ENCODE results near the gene AGA. TPM values are rescaled to one million over a fixed set of nuclear protein-coding genes. Genes with fewer than 3 reads are reported as not detected.

The AGA gene
- polyA plus RNA-seq, 1 of the 3 experiments (the other 2 are of a cell fraction) = 36.8 TPM

DNA sequence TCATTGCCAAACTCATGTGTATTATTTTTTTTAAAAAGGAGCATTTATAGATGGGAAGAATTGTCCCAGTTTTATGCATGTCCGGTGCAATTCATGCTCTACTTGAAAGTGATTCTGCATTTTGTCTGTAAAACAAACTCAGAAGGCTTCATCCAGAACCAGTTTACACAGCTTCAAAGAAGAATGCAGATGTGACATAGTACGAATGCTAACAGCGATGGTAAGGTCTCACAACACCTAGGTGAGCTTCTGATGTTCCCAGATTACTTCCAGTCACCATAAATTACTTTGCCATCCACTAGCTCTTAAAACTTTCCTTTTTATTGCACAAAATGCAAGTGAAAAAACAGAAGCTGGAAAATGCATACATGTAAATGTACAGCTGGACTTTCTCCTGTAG lies 41.5 kb upstream of the AGA start:
- Histone ChIP-seq H3K4me2 (peak overlapping the region; percentile 24; the same call in 1 of the 2 replicates), H3K4me1 (ENCODE audit: control insufficient read depth in 1 of 2, insufficient read depth in 2 of 2, low read depth in 1 of 2, low read length in 1 of 2) (peaks cover 0 to 21% of the 10 kb centered on the region in 2 experiments; a peak in 2 of 4 replicates), H3K79me2 (ENCODE audit: insufficient read depth) (no peaks in the 10 kb centered on the region), H3K9ac (0 out of 2 replicates have a peak overlapping the region, but pooled peaks have one; percentile 33), H3K36me3 (replicated peaks in 1 of 2; ENCODE audit: control insufficient read depth in 1 of 2, insufficient read depth in 2 of 2, low read length in 1 of 2) (no peaks in the 10 kb centered on the region), H4K20me1 (ENCODE audit: insufficient read depth) (no peaks in the 10 kb centered on the region), H3K27me3 (ENCODE audit: insufficient read depth) (no peaks in the 10 kb centered on the region), H3K9me2 (no peaks in the 10 kb centered on the region), H3K4me3 (ENCODE audit: low read depth in 2 of 2, low read length in 1 of 2) (no peak overlapping the region), H3K27ac (ENCODE audit: low read depth in 2 of 2, low read length in 1 of 2) (peak overlapping the region in 1 of 2 experiments; percentile 93; a peak in 2 of 4 replicates), H3F3A (replicated peaks; ENCODE audit: insufficient read depth) (peaks cover 9% of the 10 kb centered on the region), H3K9me3 (no peaks in the 10 kb centered on the region), H2AFZ (ENCODE audit: low read depth) (no peak overlapping the region)
- WGBS (ENCODE audit: low lambda C conversion rate) = 77% methylated on average over 3 of the region's 3 CpGs
- DNase-seq = no peak
- ChIA-PET POLR2A (no interaction called here), CTCF (interaction anchor here (1.0 kb wide), 1 partner anchor 11 kb away, joined by 3 read pairs; no protein-coding TSS in a partner anchor)
- TF ChIP-seq MEF2A (IDR thresholded peaks at IDR 0.05; ENCODE audit: borderline replicate concordance, low read depth) (no peak), FOXJ3 (CRISPR knock-in tag; IDR thresholded peaks at IDR 0.05) (no peak)

DNA sequence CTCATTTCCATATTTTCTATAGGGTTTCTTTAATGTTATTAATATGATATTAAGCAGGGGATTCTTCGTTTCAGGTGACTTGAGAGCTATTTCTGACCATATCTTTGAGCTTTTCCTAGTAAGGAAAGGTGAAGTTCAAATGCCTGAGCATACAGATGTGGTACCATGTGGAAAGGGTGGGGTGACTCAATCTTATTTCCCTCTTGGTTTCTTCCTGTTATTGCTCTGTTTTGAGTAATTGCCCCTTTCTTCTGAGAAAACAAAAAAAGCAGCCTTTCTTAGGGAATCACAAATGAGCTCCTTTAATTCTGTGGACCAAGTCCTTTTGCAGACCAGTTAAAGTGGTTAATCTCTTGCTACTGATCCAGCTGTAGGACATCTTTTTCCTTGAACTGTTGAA lies 41.0 kb upstream of the AGA start:
- Histone ChIP-seq H3K4me3 (ENCODE audit: low read depth in 2 of 2, low read length in 1 of 2) (no peak overlapping the region), H3K9me3 (no peaks in the 10 kb centered on the region), H2AFZ (ENCODE audit: low read depth) (no peak overlapping the region), H3K27me3 (ENCODE audit: insufficient read depth) (no peaks in the 10 kb centered on the region), H3K27ac (ENCODE audit: low read depth in 2 of 2, low read length in 1 of 2) (peak overlapping the region in 1 of 2 experiments; percentile 93; a peak in 2 of 4 replicates), H3K4me2 (no peak overlapping the region), H4K20me1 (ENCODE audit: insufficient read depth) (no peaks in the 10 kb centered on the region), H3K79me2 (ENCODE audit: insufficient read depth) (no peaks in the 10 kb centered on the region), H3K9me2 (no peaks in the 10 kb centered on the region), H3K4me1 (ENCODE audit: control insufficient read depth in 1 of 2, insufficient read depth in 2 of 2, low read depth in 1 of 2, low read length in 1 of 2) (peaks cover 0 to 26% of the 10 kb centered on the region in 2 experiments; a peak in 2 of 4 replicates), H3K36me3 (replicated peaks in 1 of 2; ENCODE audit: control insufficient read depth in 1 of 2, insufficient read depth in 2 of 2, low read length in 1 of 2) (no peaks in the 10 kb centered on the region), H3F3A (replicated peaks; ENCODE audit: insufficient read depth) (peaks cover 9% of the 10 kb centered on the region), H3K9ac (no peak overlapping the region)
- ChIA-PET CTCF (interaction anchor here (1.0 kb wide), 1 partner anchor 11 kb away, joined by 3 read pairs; no protein-coding TSS in a partner anchor), POLR2A (no interaction called here)
- TF ChIP-seq JUND (IDR thresholded peaks at IDR 0.05) = no peak
- no peak for TF ChIP-seq RCOR1 (IDR thresholded peaks at IDR 0.05; ENCODE audit: low read length)
- WGBS (ENCODE audit: low lambda C conversion rate) = 70% methylated on average over 1 of the region's 1 CpG
- DNase-seq = no peak

DNA sequence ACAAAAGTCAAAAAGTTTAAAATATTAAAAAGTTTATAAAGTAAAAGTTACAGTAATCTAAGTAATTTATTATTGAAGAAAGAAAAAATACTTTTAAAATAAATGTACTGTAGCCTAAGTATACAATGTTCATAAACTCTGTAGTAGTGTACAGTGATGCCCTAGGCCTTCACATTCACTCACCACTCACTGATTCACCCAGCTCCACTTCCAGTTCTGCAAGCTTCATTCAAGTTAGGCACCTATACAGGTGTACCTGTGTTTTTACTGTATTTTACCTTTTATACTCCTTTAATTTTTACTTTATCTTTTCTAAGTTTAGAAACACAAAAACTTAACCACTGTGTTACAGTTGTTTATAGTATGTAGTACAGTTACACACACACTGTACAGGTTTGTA lies 40.1 kb upstream of the AGA start:
- H3K27me3 ChIP-seq (ENCODE audit: insufficient read depth) = no peaks in the 10 kb centered on the region
- H3K4me1 ChIP-seq (ENCODE audit: control insufficient read depth in 1 of 2, insufficient read depth in 2 of 2, low read depth in 1 of 2, low read length in 1 of 2) = peaks cover 0 to 27% of the 10 kb centered on the region in 2 experiments; a peak in 2 of 4 replicates
- no peak overlapping the region for H3K27ac ChIP-seq (ENCODE audit: low read depth in 2 of 2, low read length in 1 of 2)
- H3K4me2 ChIP-seq = no peak overlapping the region
- ChIA-PET CTCF (no interaction called here), POLR2A (no interaction called here)
- no peaks in the 10 kb centered on the region for H3K79me2 ChIP-seq (ENCODE audit: insufficient read depth)
- H3F3A ChIP-seq (replicated peaks; ENCODE audit: insufficient read depth) = peaks cover 9% of the 10 kb centered on the region
- H4K20me1 ChIP-seq (ENCODE audit: insufficient read depth) = no peaks in the 10 kb centered on the region
- no peaks in the 10 kb centered on the region for H3K36me3 ChIP-seq (replicated peaks in 1 of 2; ENCODE audit: control insufficient read depth in 1 of 2, insufficient read depth in 2 of 2, low read length in 1 of 2)
- H3K4me3 ChIP-seq (ENCODE audit: low read depth in 2 of 2, low read length in 1 of 2) = no peak overlapping the region
- H2AFZ ChIP-seq (ENCODE audit: low read depth) = no peak overlapping the region
- DNase-seq = no peak
- no peak overlapping the region for H3K9ac ChIP-seq
- H3K9me2 ChIP-seq = no peaks in the 10 kb centered on the region
- no peaks in the 10 kb centered on the region for H3K9me3 ChIP-seq
- TF ChIP-seq, protein P1, sequence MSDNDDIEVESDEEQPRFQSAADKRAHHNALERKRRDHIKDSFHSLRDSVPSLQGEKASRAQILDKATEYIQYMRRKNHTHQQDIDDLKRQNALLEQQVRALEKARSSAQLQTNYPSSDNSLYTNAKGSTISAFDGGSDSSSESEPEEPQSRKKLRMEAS (IDR thresholded peaks at IDR 0.05; ENCODE audit: low read depth) = no peak
- TF ChIP-seq NFIC (IDR thresholded peaks at IDR 0.05; ENCODE audit: borderline replicate concordance) (no peak), GABPA (IDR thresholded peaks at IDR 0.05; ENCODE audit: low read depth) (no peak), YY1 (IDR thresholded peaks at IDR 0.05; ENCODE audit: low read depth) (no peak), FOSL2 (IDR thresholded peaks at IDR 0.05; ENCODE audit: borderline replicate concordance, low read depth) (no peak), USF1 (IDR thresholded peaks at IDR 0.05; ENCODE audit: borderline replicate concordance, low read depth) (no peak)

All from SK-N-SH (cell line).